Measurements from ENCODE around the gene LDLRAD4.

The LDLRAD4 gene

GRCh38 chr18:13397504-13398163 lies 179.1 kb downstream of the LDLRAD4 start:
- TF ChIP-seq CTCF (IDR thresholded peaks at IDR 0.05; ENCODE audit: low read depth, low read length), result no peak
- DNase-seq (ENCODE audit: low read depth in 2 of 2), result no peak
- H3K4me3 ChIP-seq (replicated peaks in 1 of 2; ENCODE audit: low read depth in 2 of 2, low read length in 2 of 2), result no peak overlapping the region

GRCh38 chr18:13398631-13399030 lies 180.1 kb downstream of the LDLRAD4 start:
- no peak for DNase-seq (ENCODE audit: low read depth in 2 of 2)
- no peak overlapping the region for H3K4me3 ChIP-seq (replicated peaks in 1 of 2; ENCODE audit: low read depth in 2 of 2, low read length in 2 of 2)
- no peak for TF ChIP-seq CTCF (IDR thresholded peaks at IDR 0.05; ENCODE audit: low read depth, low read length)

GRCh38 chr18:13399511-13399910 lies 181.0 kb downstream of the LDLRAD4 start:
- no peak for DNase-seq (ENCODE audit: low read depth in 2 of 2)
- no peak overlapping the region for H3K4me3 ChIP-seq (replicated peaks in 1 of 2; ENCODE audit: low read depth in 2 of 2, low read length in 2 of 2)
- no peak for TF ChIP-seq CTCF (IDR thresholded peaks at IDR 0.05; ENCODE audit: low read depth, low read length)

- TF ChIP-seq CTCF (IDR thresholded peaks at IDR 0.05; ENCODE audit: low read depth, low read length), result no peak
- no peak for DNase-seq (ENCODE audit: low read depth in 2 of 2)
- H3K4me3 ChIP-seq (replicated peaks in 1 of 2; ENCODE audit: low read depth in 2 of 2, low read length in 2 of 2), result no peak overlapping the region
Observed at GRCh38 chr18:13400636-13401315, 182.2 kb downstream of the LDLRAD4 start.

GRCh38 chr18:13401404-13401803 lies 182.8 kb downstream of the LDLRAD4 start:
- TF ChIP-seq CTCF (IDR thresholded peaks at IDR 0.05; ENCODE audit: low read depth, low read length), result no peak
- no peak overlapping the region for H3K4me3 ChIP-seq (replicated peaks in 1 of 2; ENCODE audit: low read depth in 2 of 2, low read length in 2 of 2)
- no peak for DNase-seq (ENCODE audit: low read depth in 2 of 2)

GRCh38 chr18:13401826-13402225 lies 183.3 kb downstream of the LDLRAD4 start:
- no peak for DNase-seq (ENCODE audit: low read depth in 2 of 2)
- TF ChIP-seq CTCF (IDR thresholded peaks at IDR 0.05; ENCODE audit: low read depth, low read length), result no peak
- H3K4me3 ChIP-seq (replicated peaks in 1 of 2; ENCODE audit: low read depth in 2 of 2, low read length in 2 of 2), result no peak overlapping the region
